ENCODE measurements around the gene SLC44A3.

Gene SLC44A3

GRCh38 chr1:94884106-94884505 lies 63.9 kb downstream of the SLC44A3 start:
- Histone ChIP-seq H3K4me2 (no peak overlapping the region), H3K9ac (no peak overlapping the region), H3K79me2 (ENCODE audit: insufficient read depth, low read depth) (no peaks in the 10 kb centered on the region), H3K36me3 (ENCODE audit: insufficient read depth) (no peaks in the 10 kb centered on the region), H3K27me3 (ENCODE audit: insufficient read depth, low read depth) (no peaks in the 10 kb centered on the region), H2AFZ (ENCODE audit: low read depth) (no peak overlapping the region), H4K20me1 (ENCODE audit: insufficient read depth) (no peaks in the 10 kb centered on the region), H3K27ac (no peak overlapping the region), H3K4me3 (IDR thresholded peaks at IDR 0.05; ENCODE audit: insufficient read depth, low read depth, low read length) (no peak overlapping the region), H3K4me1 (ENCODE audit: low read depth, poor library complexity, severe bottlenecking) (no peaks in the 10 kb centered on the region)
- TF ChIP-seq CTCF (conservative IDR thresholded peaks at IDR 0.05; ENCODE audit: low read depth, low read length), result no peak

- Histone ChIP-seq H4K20me1 (ENCODE audit: insufficient read depth) (no peaks in the 10 kb centered on the region), H3K27me3 (ENCODE audit: insufficient read depth, low read depth) (no peaks in the 10 kb centered on the region), H3K79me2 (ENCODE audit: insufficient read depth, low read depth) (no peaks in the 10 kb centered on the region), H3K9ac (no peak overlapping the region), H3K4me2 (no peak overlapping the region), H2AFZ (ENCODE audit: low read depth) (no peak overlapping the region), H3K4me1 (ENCODE audit: low read depth, poor library complexity, severe bottlenecking) (no peaks in the 10 kb centered on the region), H3K27ac (no peak overlapping the region), H3K4me3 (IDR thresholded peaks at IDR 0.05; ENCODE audit: insufficient read depth, low read depth, low read length) (no peak overlapping the region), H3K36me3 (ENCODE audit: insufficient read depth) (no peaks in the 10 kb centered on the region)
- no peak for TF ChIP-seq CTCF (conservative IDR thresholded peaks at IDR 0.05; ENCODE audit: low read depth, low read length)
These were observed 64.3 kb downstream of the SLC44A3 start for GRCh38 chr1:94884507-94884906.

- no peaks in the 10 kb centered on the region for H3K36me3 ChIP-seq (ENCODE audit: insufficient read depth)
- no peak for TF ChIP-seq CTCF (conservative IDR thresholded peaks at IDR 0.05; ENCODE audit: low read depth, low read length)
- no peaks in the 10 kb centered on the region for H3K4me1 ChIP-seq (ENCODE audit: low read depth, poor library complexity, severe bottlenecking)
- H3K27me3 ChIP-seq (ENCODE audit: insufficient read depth, low read depth), result no peaks in the 10 kb centered on the region
- H2AFZ ChIP-seq (ENCODE audit: low read depth), result no peak overlapping the region
- no peak overlapping the region for H3K9ac ChIP-seq
- H4K20me1 ChIP-seq (ENCODE audit: insufficient read depth), result no peaks in the 10 kb centered on the region
- H3K79me2 ChIP-seq (ENCODE audit: insufficient read depth, low read depth), result no peaks in the 10 kb centered on the region
- no peak overlapping the region for H3K27ac ChIP-seq
- no peak overlapping the region for H3K4me2 ChIP-seq
- no peak overlapping the region for H3K4me3 ChIP-seq (IDR thresholded peaks at IDR 0.05; ENCODE audit: insufficient read depth, low read depth, low read length)
These were observed 66.2 kb downstream of the SLC44A3 start for GRCh38 chr1:94886361-94886760.

GRCh38 chr1:94887106-94887505 lies 66.9 kb downstream of the SLC44A3 start:
- no peaks in the 10 kb centered on the region for H3K27me3 ChIP-seq (ENCODE audit: insufficient read depth, low read depth)
- H3K79me2 ChIP-seq (ENCODE audit: insufficient read depth, low read depth), result no peaks in the 10 kb centered on the region
- no peak overlapping the region for H3K9ac ChIP-seq
- no peaks in the 10 kb centered on the region for H3K36me3 ChIP-seq (ENCODE audit: insufficient read depth)
- H3K27ac ChIP-seq, result no peak overlapping the region
- no peak overlapping the region for H3K4me2 ChIP-seq
- H2AFZ ChIP-seq (ENCODE audit: low read depth), result no peak overlapping the region
- H3K4me3 ChIP-seq (IDR thresholded peaks at IDR 0.05; ENCODE audit: insufficient read depth, low read depth, low read length), result no peak overlapping the region
- H3K4me1 ChIP-seq (ENCODE audit: low read depth, poor library complexity, severe bottlenecking), result no peaks in the 10 kb centered on the region
- no peaks in the 10 kb centered on the region for H4K20me1 ChIP-seq (ENCODE audit: insufficient read depth)
- no peak for TF ChIP-seq CTCF (conservative IDR thresholded peaks at IDR 0.05; ENCODE audit: low read depth, low read length)

All from KMS-11 (cell line).